Gastrocnemius medialis (tissue), 4 donors: ENCODE results near the gene PPP4R3A.

Experiments used
- POLR2A ChIP-seq, 2 donors: fragments of 450-650 bp; IDR thresholded peaks; one replicate each; pipeline ENCODE4 v1.6.1; 2017; ENCODE audit warnings: antibody characterized with exemption in 2 of 2, mild to moderate bottlenecking in 2 of 2, moderate library complexity in 2 of 2
- TF ChIP-seq, protein P1 (sequence below), 5 experiments: fragments of 450-650 bp in 3 of 5; fragments of 200-600 bp in 2 of 5; sonication (generic) in 2 of 5; IDR thresholded peaks in 4 of 5; conservative IDR thresholded peaks in 1 of 5; 1 replicate in 4 of 5; 2 replicates in 1 of 5; pipeline ENCODE4 v1.5.1; 2016 to 2019; ENCODE audit warnings: antibody characterized with exemption in 5 of 5, mild to moderate bottlenecking in 3 of 5, moderate library complexity in 3 of 5

DNA sequence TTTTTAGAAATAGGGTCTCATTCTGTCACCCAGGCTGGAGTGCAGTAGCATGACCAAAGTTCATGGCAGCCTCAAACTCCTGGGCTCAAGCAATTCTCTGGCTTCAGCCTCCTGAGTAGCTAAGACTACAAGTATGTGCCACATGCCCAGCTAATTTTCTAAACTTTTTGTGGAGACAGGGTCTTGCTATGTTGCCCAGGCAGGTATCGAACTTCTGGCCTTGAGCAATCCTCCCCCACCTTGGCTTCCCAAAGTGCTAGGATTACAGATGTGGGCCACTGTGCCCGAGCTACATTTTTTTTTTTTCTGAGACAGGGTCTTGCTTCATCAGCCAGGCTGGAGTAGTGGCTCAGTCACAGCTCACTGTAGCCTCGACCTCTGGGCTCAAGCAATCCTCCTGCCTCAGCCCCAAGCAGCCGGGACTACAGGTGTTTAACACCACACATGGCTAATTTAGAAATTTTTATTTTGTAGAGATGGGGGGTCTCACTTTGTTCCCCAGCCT, 7.1 kb downstream of the PPP4R3A start:
- TF ChIP-seq, protein P1, sequence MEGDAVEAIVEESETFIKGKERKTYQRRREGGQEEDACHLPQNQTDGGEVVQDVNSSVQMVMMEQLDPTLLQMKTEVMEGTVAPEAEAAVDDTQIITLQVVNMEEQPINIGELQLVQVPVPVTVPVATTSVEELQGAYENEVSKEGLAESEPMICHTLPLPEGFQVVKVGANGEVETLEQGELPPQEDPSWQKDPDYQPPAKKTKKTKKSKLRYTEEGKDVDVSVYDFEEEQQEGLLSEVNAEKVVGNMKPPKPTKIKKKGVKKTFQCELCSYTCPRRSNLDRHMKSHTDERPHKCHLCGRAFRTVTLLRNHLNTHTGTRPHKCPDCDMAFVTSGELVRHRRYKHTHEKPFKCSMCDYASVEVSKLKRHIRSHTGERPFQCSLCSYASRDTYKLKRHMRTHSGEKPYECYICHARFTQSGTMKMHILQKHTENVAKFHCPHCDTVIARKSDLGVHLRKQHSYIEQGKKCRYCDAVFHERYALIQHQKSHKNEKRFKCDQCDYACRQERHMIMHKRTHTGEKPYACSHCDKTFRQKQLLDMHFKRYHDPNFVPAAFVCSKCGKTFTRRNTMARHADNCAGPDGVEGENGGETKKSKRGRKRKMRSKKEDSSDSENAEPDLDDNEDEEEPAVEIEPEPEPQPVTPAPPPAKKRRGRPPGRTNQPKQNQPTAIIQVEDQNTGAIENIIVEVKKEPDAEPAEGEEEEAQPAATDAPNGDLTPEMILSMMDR (IDR thresholded peaks at IDR 0.05 in 4 of 5, conservative IDR thresholded peaks at IDR 0.05 in 1 of 5): no peak
- no peak for TF ChIP-seq POLR2A (IDR thresholded peaks at IDR 0.05)
